ENCODE data around the gene RBMS1.

The RBMS1 gene

GRCh38 chr2:160358046-160358445 is 135.6 kb downstream of the RBMS1 start:
- Histone ChIP-seq H3K27me3 (ENCODE audit: insufficient read depth, low read length, poor library complexity, severe bottlenecking) (no peaks in the 10 kb centered on the region), H2AFZ (ENCODE audit: low read length) (no peak overlapping the region), H3F3A (ENCODE audit: low read depth) (no peaks in the 10 kb centered on the region), H3K9ac (ENCODE audit: low read depth, low read length, poor library complexity, severe bottlenecking) (no peak overlapping the region), H3K4me3 (ENCODE audit: low read length, poor library complexity, severe bottlenecking) (no peak overlapping the region), H3K79me2 (ENCODE audit: insufficient read depth, low read length) (peaks cover 92% of the 10 kb centered on the region), H3K4me1 (ENCODE audit: insufficient read depth, low read length, poor library complexity, severe bottlenecking) (peaks cover 6% of the 10 kb centered on the region), H3K36me3 (ENCODE audit: insufficient read depth, low read length) (peaks cover 20% of the 10 kb centered on the region; the same call in 1 of the 2 replicates), H4K20me1 (ENCODE audit: insufficient read depth, low read length, poor library complexity, severe bottlenecking) (peaks cover 6% of the 10 kb centered on the region), H3K9me3 (ENCODE audit: insufficient read depth, low read depth, low read length) (no peaks in the 10 kb centered on the region), H3K9me2 (replicated peaks; ENCODE audit: low read depth, low read length) (no peaks in the 10 kb centered on the region), H3K4me2 (ENCODE audit: low read depth, low read length, poor library complexity, severe bottlenecking) (no peak overlapping the region)
- TF ChIP-seq EZH2phosphoT487 (IDR thresholded peaks at IDR 0.05; ENCODE audit: borderline replicate concordance) (no peak), CTCF (conservative IDR thresholded peaks at IDR 0.05; ENCODE audit: low read length) (no peak)

GRCh38 chr2:160356485-160356884 is 137.1 kb downstream of the RBMS1 start:
- H3K36me3 ChIP-seq (ENCODE audit: insufficient read depth, low read length) = peaks cover 22% of the 10 kb centered on the region; the same call in 1 of the 2 replicates
- no peaks in the 10 kb centered on the region for H3K9me2 ChIP-seq (replicated peaks; ENCODE audit: low read depth, low read length)
- no peaks in the 10 kb centered on the region for H3K27me3 ChIP-seq (ENCODE audit: insufficient read depth, low read length, poor library complexity, severe bottlenecking)
- no peak overlapping the region for H3K9ac ChIP-seq (ENCODE audit: low read depth, low read length, poor library complexity, severe bottlenecking)
- H2AFZ ChIP-seq (ENCODE audit: low read length) = no peak overlapping the region
- no peaks in the 10 kb centered on the region for H3K9me3 ChIP-seq (ENCODE audit: insufficient read depth, low read depth, low read length)
- H3K4me2 ChIP-seq (ENCODE audit: low read depth, low read length, poor library complexity, severe bottlenecking) = no peak overlapping the region
- peaks cover 11% of the 10 kb centered on the region for H4K20me1 ChIP-seq (ENCODE audit: insufficient read depth, low read length, poor library complexity, severe bottlenecking)
- no peaks in the 10 kb centered on the region for H3F3A ChIP-seq (ENCODE audit: low read depth)
- H3K4me1 ChIP-seq (ENCODE audit: insufficient read depth, low read length, poor library complexity, severe bottlenecking) = peaks cover 6% of the 10 kb centered on the region
- H3K79me2 ChIP-seq (ENCODE audit: insufficient read depth, low read length) = peaks cover 91% of the 10 kb centered on the region
- no peak overlapping the region for H3K4me3 ChIP-seq (ENCODE audit: low read length, poor library complexity, severe bottlenecking)
- TF ChIP-seq EZH2phosphoT487 (IDR thresholded peaks at IDR 0.05; ENCODE audit: borderline replicate concordance) (no peak), CTCF (conservative IDR thresholded peaks at IDR 0.05; ENCODE audit: low read length) (no peak)

- no peak for TF ChIP-seq CTCF (conservative IDR thresholded peaks at IDR 0.05; ENCODE audit: low read length)
- no peak for TF ChIP-seq EZH2phosphoT487 (IDR thresholded peaks at IDR 0.05; ENCODE audit: borderline replicate concordance)
- Histone ChIP-seq H3K4me1 (ENCODE audit: insufficient read depth, low read length, poor library complexity, severe bottlenecking) (peaks cover 6% of the 10 kb centered on the region), H3K9ac (ENCODE audit: low read depth, low read length, poor library complexity, severe bottlenecking) (no peak overlapping the region), H3F3A (ENCODE audit: low read depth) (no peaks in the 10 kb centered on the region), H3K9me2 (replicated peaks; ENCODE audit: low read depth, low read length) (no peaks in the 10 kb centered on the region), H3K4me2 (ENCODE audit: low read depth, low read length, poor library complexity, severe bottlenecking) (no peak overlapping the region), H3K36me3 (ENCODE audit: insufficient read depth, low read length) (peaks cover 26% of the 10 kb centered on the region; the same call in 1 of the 2 replicates), H3K9me3 (ENCODE audit: insufficient read depth, low read depth, low read length) (no peaks in the 10 kb centered on the region), H3K79me2 (ENCODE audit: insufficient read depth, low read length) (peaks cover 87% of the 10 kb centered on the region), H4K20me1 (ENCODE audit: insufficient read depth, low read length, poor library complexity, severe bottlenecking) (peaks cover 11% of the 10 kb centered on the region), H3K4me3 (ENCODE audit: low read length, poor library complexity, severe bottlenecking) (no peak overlapping the region), H3K27me3 (ENCODE audit: insufficient read depth, low read length, poor library complexity, severe bottlenecking) (no peaks in the 10 kb centered on the region), H2AFZ (ENCODE audit: low read length) (no peak overlapping the region)
These were observed 138.5 kb downstream of the RBMS1 start for GRCh38 chr2:160355080-160355479.
